MCF 10A (cell line): Measurements from ENCODE around the gene GLIS1. TPM values are rescaled to one million over a fixed set of nuclear protein-coding genes. Genes with fewer than 3 reads are reported as not detected.

Source experiments
- BruUV-seq: library from RNA; stranded (reverse); fragments of 400-500 nt; replicated peaks from 2 replicates; lab custom pipeline; 2021; lab: Mats Ljungman, UMichigan
- CTCF ChIA-PET: fragments of 300-600 bp; sonication (Branson Sonifier 250); formaldehyde crosslinking; extraction: SDS; loops from one replicate; lab custom pipeline; 2021; ENCODE audit warnings: antibody characterized with exemption, inconsistent platforms; lab: Yijun Ruan, JAX
- POLR2A ChIA-PET: fragments of 300-600, 350-650 bp; sonication (Branson Sonifier 250); formaldehyde crosslinking; extraction: SDS; loops from one replicate; lab custom pipeline; 2020; ENCODE audit warnings: antibody characterized with exemption, inconsistent platforms; lab: Yijun Ruan, JAX
- DNase-seq: peaks from one replicate; pipeline ENCODE4 v3.0.0-alpha.2; 2018; ENCODE audit not compliant: unreplicated experiment
- H3K27ac Mint-ChIP-seq: one replicate; pipeline ENCODE4 v1.8.0; 2022; ENCODE audit warnings: mild to moderate bottlenecking, low read depth, mixed read lengths; ENCODE audit not compliant: unreplicated experiment
- H3K27me3 Mint-ChIP-seq: one replicate; pipeline ENCODE4 v1.8.0; 2022; ENCODE audit warnings: mixed read lengths; ENCODE audit not compliant: insufficient read depth, unreplicated experiment
- H3K36me3 Mint-ChIP-seq: one replicate; pipeline ENCODE4 v1.8.0; 2022; ENCODE audit warnings: mild to moderate bottlenecking, moderate library complexity, mixed read lengths; ENCODE audit not compliant: insufficient read depth, unreplicated experiment
- H3K4me1 Mint-ChIP-seq: one replicate; pipeline ENCODE4 v1.8.0; 2022; ENCODE audit warnings: mixed read lengths; ENCODE audit not compliant: insufficient read depth, unreplicated experiment
- H3K4me3 Mint-ChIP-seq: one replicate; pipeline ENCODE4 v1.8.0; 2022; ENCODE audit warnings: mild to moderate bottlenecking, moderate library complexity, mixed read lengths; ENCODE audit not compliant: unreplicated experiment
- H3K9me3 Mint-ChIP-seq: one replicate; pipeline ENCODE4 v1.8.0; 2022; ENCODE audit warnings: mixed read lengths; ENCODE audit not compliant: unreplicated experiment
- intact Hi-C: fragments of 100-400 bp; cut with micrococcal nuclease; formaldehyde crosslinking; loops from 2 replicates; pipeline ENCODE4 v1.14.1; 2022
- total RNA-seq: library from RNA; stranded (reverse); gene quantifications from 2 replicates; pipeline ENCODE4 v1.2.3, GENCODE V29; 2022
- TF ChIP-seq, protein P1 (sequence below): fragments of 200-600 bp; IDR thresholded peaks from one replicate; pipeline ENCODE4 v1.8.0; 2022; ENCODE audit warnings: antibody characterized with exemption, mild to moderate bottlenecking; ENCODE audit not compliant: unreplicated experiment

GLIS1 gene
- total RNA-seq, 1 experiment from 2014 or later, result 0.93 TPM

DNA sequence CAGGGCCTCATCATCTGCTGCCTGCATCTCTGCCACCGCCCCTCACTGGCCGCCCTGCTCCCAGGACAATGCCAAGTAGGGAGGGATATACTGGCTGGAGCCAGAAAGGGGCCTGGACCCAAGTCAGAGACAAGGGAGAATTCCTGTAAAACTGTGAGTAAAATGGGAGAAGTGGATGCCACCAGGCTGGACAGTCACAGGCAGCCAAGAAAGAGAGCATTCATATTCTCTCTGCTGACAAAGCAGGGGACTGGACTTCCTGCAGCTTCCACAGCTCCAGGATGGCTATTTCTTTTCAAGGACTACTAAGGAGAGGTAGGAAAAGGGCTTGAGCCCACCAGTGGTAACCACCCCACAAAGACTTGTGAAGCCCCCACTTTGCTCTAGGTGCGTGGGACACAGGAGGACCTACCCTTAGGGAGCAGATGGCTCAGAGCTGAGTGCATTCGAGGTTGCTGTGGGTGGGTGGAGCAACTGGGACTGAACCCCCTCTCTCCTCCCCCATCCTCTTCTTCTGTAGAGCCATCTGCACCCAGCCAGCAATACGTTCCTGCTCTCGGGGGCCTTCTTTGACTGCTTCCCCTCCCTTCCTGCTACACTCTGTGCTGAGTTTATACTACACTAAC is 57.5 kb downstream of the GLIS1 start:
- H3K27me3 Mint-ChIP-seq, result peaks cover 47% of the 10 kb centered on the region
- intact Hi-C loops, result no loop called here
- peaks cover 4% of the 10 kb centered on the region for H3K4me1 Mint-ChIP-seq
- no peak for DNase-seq
- BruUV-seq, result no TSS peak
- no peaks in the 10 kb centered on the region for H3K9me3 Mint-ChIP-seq
- CTCF ChIA-PET, result interaction anchor here (0.6 to 6.1 kb wide), 10 partner anchors 16 to 713 kb away, joined by 3 to 66 read pairs (median 3); no protein-coding TSS in a partner anchor
- H3K36me3 Mint-ChIP-seq, result no peaks in the 10 kb centered on the region
- POLR2A ChIA-PET, result no interaction called here
- TF ChIP-seq, protein P1, sequence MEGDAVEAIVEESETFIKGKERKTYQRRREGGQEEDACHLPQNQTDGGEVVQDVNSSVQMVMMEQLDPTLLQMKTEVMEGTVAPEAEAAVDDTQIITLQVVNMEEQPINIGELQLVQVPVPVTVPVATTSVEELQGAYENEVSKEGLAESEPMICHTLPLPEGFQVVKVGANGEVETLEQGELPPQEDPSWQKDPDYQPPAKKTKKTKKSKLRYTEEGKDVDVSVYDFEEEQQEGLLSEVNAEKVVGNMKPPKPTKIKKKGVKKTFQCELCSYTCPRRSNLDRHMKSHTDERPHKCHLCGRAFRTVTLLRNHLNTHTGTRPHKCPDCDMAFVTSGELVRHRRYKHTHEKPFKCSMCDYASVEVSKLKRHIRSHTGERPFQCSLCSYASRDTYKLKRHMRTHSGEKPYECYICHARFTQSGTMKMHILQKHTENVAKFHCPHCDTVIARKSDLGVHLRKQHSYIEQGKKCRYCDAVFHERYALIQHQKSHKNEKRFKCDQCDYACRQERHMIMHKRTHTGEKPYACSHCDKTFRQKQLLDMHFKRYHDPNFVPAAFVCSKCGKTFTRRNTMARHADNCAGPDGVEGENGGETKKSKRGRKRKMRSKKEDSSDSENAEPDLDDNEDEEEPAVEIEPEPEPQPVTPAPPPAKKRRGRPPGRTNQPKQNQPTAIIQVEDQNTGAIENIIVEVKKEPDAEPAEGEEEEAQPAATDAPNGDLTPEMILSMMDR, result no peak
- no peak overlapping the region for H3K4me3 Mint-ChIP-seq
- no peak overlapping the region for H3K27ac Mint-ChIP-seq

DNA sequence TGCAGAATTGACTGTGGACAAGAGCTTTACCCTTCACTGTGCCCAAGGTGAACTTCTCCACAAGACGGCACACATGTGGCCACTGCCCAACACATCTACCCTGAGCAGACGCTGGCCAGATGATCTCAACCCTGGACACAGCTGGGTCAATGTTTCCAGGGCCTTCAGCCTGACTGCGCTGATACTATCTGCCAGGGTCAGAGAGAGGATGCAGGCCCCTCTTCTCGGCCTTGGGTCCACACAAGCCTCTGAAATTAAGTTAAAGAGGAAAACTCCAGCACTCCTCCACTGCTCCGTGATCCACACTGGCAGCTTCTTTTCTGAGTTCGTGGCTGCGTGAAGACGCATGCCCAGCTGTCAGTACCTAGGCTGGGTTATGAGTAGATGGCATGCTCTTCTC is 58.1 kb downstream of the GLIS1 start:
- intact Hi-C loops, result no loop called here
- ChIA-PET CTCF (interaction anchor here (0.8 to 6.1 kb wide), 6 partner anchors 15 to 232 kb away, joined by 3 to 66 read pairs (median 6); no protein-coding TSS in a partner anchor), POLR2A (no interaction called here)
- peaks cover 41% of the 10 kb centered on the region for H3K27me3 Mint-ChIP-seq
- no peak overlapping the region for H3K27ac Mint-ChIP-seq
- TF ChIP-seq, protein P1, result no peak
- DNase-seq, result no peak
- peaks cover 4% of the 10 kb centered on the region for H3K4me1 Mint-ChIP-seq
- H3K4me3 Mint-ChIP-seq, result no peak overlapping the region
- no TSS peak for BruUV-seq
- no peaks in the 10 kb centered on the region for H3K36me3 Mint-ChIP-seq
- no peaks in the 10 kb centered on the region for H3K9me3 Mint-ChIP-seq

DNA sequence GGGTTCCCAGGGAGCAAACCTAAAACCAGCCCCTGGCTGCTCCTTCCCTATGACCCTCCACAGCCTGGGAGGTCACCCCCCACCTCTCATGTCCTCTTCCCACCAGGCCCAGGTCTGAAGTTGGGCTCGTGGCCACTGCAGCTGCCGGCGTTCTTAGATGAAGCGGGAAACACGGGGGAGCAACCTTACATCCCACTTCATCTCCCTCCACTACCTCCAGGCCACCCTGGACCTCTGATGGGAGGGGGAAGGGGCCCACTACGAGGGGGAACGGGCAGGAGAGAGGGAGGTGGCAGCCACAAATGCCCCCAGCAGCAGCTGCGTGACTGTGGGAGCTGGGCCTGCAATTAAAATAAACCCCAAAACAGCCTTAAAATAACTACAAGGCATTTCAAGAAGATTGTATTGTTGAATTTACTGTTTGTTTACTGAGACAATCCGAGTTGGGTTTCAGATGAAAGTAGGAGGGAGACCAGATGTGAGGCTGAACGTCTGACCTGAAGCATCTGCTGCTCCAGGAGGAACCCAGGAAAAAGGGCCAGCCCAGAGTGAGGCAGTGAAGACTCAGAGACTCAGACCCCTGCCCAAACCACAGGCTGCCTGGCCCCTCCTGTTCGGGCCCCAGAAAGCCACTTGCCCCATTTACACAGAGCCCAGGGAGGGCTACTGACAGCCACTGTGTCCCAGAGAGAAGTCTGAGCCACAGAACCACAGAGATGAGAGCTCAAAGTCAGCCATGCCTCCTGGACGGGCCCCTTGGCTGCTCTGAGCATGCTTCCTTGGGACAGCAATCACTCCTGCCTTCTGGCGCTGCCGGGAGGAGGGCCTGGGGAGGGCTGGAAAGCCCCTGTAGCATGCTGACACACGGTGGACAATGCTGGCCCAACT is 59.8 kb downstream of the GLIS1 start:
- CTCF ChIA-PET, result interaction anchor here (0.6 to 6.1 kb wide), 5 partner anchors 93 to 427 kb away, joined by 3 to 66 read pairs (median 3); no protein-coding TSS in a partner anchor
- intact Hi-C loops, result no loop called here
- peaks cover 4% of the 10 kb centered on the region for H3K4me1 Mint-ChIP-seq
- POLR2A ChIA-PET, result interaction anchor here (0.6 kb wide), 1 partner anchor 45 kb away, joined by 3 read pairs; no protein-coding TSS in a partner anchor
- no peaks in the 10 kb centered on the region for H3K9me3 Mint-ChIP-seq
- no TSS peak for BruUV-seq
- no peak for DNase-seq
- no peak overlapping the region for H3K27ac Mint-ChIP-seq
- TF ChIP-seq, protein P1, result no peak
- no peak overlapping the region for H3K4me3 Mint-ChIP-seq
- peaks cover 24% of the 10 kb centered on the region for H3K27me3 Mint-ChIP-seq
- no peaks in the 10 kb centered on the region for H3K36me3 Mint-ChIP-seq

DNA sequence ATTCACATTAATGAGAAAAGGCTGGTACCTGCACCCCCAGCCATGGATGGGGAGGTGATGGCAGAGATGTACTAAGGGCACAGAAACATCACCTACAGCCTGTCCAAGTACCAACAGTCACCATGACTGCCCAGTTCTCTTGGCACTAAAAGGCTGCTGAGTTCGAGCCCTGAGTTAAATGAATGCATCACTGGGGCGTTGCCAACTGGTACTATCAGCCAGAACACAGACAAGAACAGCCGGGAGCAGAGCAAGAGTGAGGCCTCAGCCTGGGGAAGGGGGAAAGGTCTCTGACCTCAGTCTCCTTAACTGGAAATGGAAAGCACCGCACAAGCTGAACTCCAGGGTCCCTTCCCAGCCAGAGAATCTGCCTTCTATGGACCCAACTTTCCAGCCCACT is 60.5 kb downstream of the GLIS1 start:
- Mint-ChIP-seq H3K4me3 (no peak overlapping the region), H3K4me1 (peaks cover 4% of the 10 kb centered on the region), H3K27me3 (peaks cover 18% of the 10 kb centered on the region), H3K9me3 (no peaks in the 10 kb centered on the region), H3K36me3 (no peaks in the 10 kb centered on the region), H3K27ac (no peak overlapping the region)
- ChIA-PET CTCF (interaction anchor here (0.6 to 0.8 kb wide), 2 partner anchors 93 to 230 kb away, joined by 3 read pairs; no protein-coding TSS in a partner anchor), POLR2A (no interaction called here)
- no TSS peak for BruUV-seq
- no peak for DNase-seq
- TF ChIP-seq, protein P1, result no peak
- intact Hi-C loops, result no loop called here
